BLaER1 (cell line): ENCODE results near the gene ZNF764.
"Not testable (repeated sequence)": the region's sequence is repeated elsewhere in the genome, so short reads cannot be mapped to it uniquely, and the experiment has no call there.

Source experiments
- H3K27ac ChIP-seq: shearing (Covaris generic); formaldehyde crosslinking; 2 replicates; pipeline ENCODE4 v1.8.1; 2022
- H3K27me3 ChIP-seq: shearing (Covaris generic); formaldehyde crosslinking; 2 replicates; pipeline ENCODE4 v1.8.1; 2022
- H3K36me3 ChIP-seq: shearing (Covaris generic); formaldehyde crosslinking; 2 replicates; pipeline ENCODE4 v1.8.1; 2022
- H3K4me1 ChIP-seq: shearing (Covaris generic); formaldehyde crosslinking; 2 replicates; pipeline ENCODE4 v1.8.1; 2022
- H3K4me2 ChIP-seq: shearing (Covaris generic); formaldehyde crosslinking; 2 replicates; pipeline ENCODE4 v1.8.1; 2022
- H3K4me3 ChIP-seq: shearing (Covaris generic); formaldehyde crosslinking; 2 replicates; pipeline ENCODE4 v1.8.1; 2022
- H3K9ac ChIP-seq: shearing (Covaris generic); formaldehyde crosslinking; 2 replicates; pipeline ENCODE4 v1.8.1; 2022
- H3K9me3 ChIP-seq: shearing (Covaris generic); formaldehyde crosslinking; 2 replicates; pipeline ENCODE4 v1.8.1; 2022
- H4K20me1 ChIP-seq: shearing (Covaris generic); formaldehyde crosslinking; 2 replicates; pipeline ENCODE4 v1.8.1; 2022
- Cebpa-rat ChIP-seq: shearing (Covaris generic); IDR thresholded peaks from 2 replicates; pipeline ENCODE4 v1.8.1; 2022

ZNF764 gene

DNA sequence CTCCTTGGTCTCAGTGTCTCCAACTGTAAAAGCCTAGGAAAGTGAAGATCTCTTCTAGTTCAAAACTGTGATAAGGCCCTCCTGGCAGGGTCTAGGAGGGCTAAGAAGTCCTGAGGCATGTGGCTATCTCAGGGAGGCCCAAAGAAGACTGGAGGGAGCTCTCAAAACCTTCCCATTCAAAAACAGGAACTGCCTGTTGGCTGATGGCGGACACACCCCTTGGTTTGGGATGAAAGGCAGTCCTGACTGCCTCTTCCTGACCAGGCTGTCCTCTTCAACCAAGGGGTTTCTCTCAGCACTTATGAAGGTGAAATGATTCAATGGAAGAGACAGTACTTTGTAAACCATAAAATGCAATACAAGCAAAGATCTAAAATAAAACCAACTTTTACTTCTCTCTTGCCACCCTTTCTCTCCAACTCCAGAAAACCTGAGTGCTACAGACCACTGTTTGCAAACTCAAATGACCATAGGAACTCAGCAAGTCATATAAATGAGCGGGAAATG, 4.7 kb downstream of the ZNF764 start:
- H4K20me1 ChIP-seq: peaks cover 29% of the 10 kb centered on the region; the same call in 1 of the 2 replicates
- H3K36me3 ChIP-seq: peaks cover 44% of the 10 kb centered on the region
- TF ChIP-seq Cebpa-rat: no peak
- H3K4me1 ChIP-seq: peaks cover 27% of the 10 kb centered on the region
- peak overlapping the region; percentile 16 for H3K4me2 ChIP-seq
- no peak overlapping the region for H3K4me3 ChIP-seq
- H3K9me3 ChIP-seq: no peaks in the 10 kb centered on the region
- H3K27me3 ChIP-seq: no peaks in the 10 kb centered on the region
- H3K27ac ChIP-seq: no peak overlapping the region
- no peak overlapping the region for H3K9ac ChIP-seq

GRCh38 chr16:30552956-30553355, 5.2 kb downstream of the ZNF764 start:
- Histone ChIP-seq H3K9ac (no peak overlapping the region), H4K20me1 (peaks cover 29% of the 10 kb centered on the region; the same call in 1 of the 2 replicates), H3K36me3 (peaks cover 46% of the 10 kb centered on the region), H3K4me1 (peaks cover 26% of the 10 kb centered on the region), H3K27ac (no peak overlapping the region), H3K4me3 (no peak overlapping the region), H3K27me3 (no peaks in the 10 kb centered on the region), H3K9me3 (no peaks in the 10 kb centered on the region), H3K4me2 (peak overlapping the region; percentile 16; the same call in 1 of the 2 replicates)
- TF ChIP-seq Cebpa-rat: no peak

- Histone ChIP-seq H3K9me3 (no peaks in the 10 kb centered on the region), H3K4me2 (no peak overlapping the region), H3K4me3 (no peak overlapping the region), H3K9ac (no peak overlapping the region), H3K36me3 (peaks cover 49% of the 10 kb centered on the region), H3K27me3 (no peaks in the 10 kb centered on the region), H3K27ac (no peak overlapping the region), H3K4me1 (peaks cover 20% of the 10 kb centered on the region), H4K20me1 (peaks cover 29% of the 10 kb centered on the region; the same call in 1 of the 2 replicates)
- no peak for TF ChIP-seq Cebpa-rat
These were observed 6.4 kb downstream of the ZNF764 start for GRCh38 chr16:30551781-30552180.

DNA sequence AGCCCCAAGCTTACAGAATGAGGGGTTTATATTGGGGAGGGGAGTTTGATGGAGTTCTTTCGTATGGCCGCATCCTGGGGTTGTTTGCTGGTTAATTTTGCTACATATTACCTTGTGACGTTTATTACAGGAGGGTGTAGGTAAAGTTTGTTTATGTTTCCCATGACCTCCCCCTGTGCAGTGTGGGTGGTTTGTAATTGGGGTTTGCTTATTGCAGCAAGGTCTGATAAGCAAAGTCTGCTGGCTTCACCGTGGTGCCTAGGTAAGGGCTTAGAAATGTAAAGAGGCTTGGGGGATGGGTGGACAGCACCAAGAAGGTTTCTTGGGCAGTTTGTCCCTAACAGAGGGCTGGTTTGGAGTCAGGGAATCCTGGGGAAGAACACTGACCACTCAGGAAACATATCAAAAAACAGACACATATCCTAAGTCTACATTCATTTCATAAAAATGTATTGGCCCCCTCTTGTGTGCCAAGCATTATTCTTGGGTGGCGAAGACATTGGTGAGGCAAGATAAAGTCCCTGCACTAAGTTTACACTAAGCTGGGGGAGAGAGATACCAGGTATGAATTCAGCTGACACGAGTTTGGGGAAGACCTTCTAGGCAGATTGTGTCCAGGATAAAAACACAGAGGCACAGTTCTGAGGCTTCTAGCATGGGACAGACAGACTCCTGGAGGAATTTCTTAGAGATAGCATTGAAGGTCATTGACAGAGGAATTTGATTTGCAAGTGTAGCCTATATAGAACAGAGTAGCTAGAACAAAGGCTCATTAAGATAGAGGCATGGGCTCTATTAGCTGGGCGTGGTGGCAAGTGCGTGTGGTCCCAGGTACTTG, 9.5 kb downstream of the ZNF764 start:
- Histone ChIP-seq H3K9me3 (no peaks in the 10 kb centered on the region), H3K9ac (no peak overlapping the region), H3K4me1 (peaks cover 6% of the 10 kb centered on the region), H3K27me3 (no peaks in the 10 kb centered on the region), H4K20me1 (peaks cover 13% of the 10 kb centered on the region; the same call in 1 of the 2 replicates), H3K4me3 (no peak overlapping the region), H3K36me3 (peaks cover 20% of the 10 kb centered on the region), H3K4me2 (no peak overlapping the region), H3K27ac (no peak overlapping the region)
- TF ChIP-seq Cebpa-rat: no peak

DNA sequence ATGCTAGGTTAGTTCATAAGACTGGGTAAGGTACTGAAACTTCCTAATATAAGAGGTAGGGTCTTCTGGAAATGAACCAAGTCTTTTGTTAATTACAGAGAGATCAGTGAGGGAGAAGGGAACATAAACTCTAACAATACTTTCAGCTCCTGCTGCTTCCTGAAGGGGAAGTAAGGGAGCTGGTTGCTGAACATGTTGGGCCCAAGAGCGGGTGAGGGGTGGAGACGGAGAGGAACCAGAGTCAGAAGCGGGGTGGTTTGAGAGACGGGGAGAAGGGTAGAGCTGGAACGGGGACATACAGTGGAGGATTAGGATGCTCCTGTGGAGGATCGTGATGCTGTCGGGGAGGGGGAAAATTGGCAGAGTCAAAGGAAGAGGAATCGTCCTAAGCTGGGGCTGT, 12.1 kb downstream of the ZNF764 start:
- Histone ChIP-seq H3K4me2 (no peak overlapping the region), H3K27ac (no peak overlapping the region), H3K4me3 (no peak overlapping the region), H3K4me1 (no peaks in the 10 kb centered on the region), H3K9ac (no peak overlapping the region), H3K27me3 (no peaks in the 10 kb centered on the region), H3K9me3 (no peaks in the 10 kb centered on the region), H3K36me3 (peaks cover 6% of the 10 kb centered on the region; the same call in 1 of the 2 replicates), H4K20me1 (no peaks in the 10 kb centered on the region)
- no peak for TF ChIP-seq Cebpa-rat

DNA sequence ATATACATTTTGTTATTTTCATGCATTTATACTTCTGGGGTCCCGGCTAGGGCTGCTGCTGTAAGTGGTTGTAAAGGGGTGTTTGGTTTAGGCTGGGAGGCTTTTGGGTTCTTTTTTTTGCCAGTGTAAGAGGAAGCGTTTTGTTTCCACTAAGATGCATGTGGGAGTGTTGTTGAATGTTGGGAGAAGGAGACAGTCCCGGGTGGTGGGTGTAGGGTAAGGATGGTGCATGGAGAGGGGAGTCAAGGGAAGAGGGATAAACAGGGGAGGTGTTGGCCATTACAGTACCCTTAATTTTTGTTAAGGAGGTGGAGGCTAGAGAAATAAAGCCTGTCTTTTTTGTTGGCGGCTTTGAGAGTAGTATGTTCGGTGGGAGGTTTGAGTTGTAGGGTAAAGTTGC, 15.1 kb downstream of the ZNF764 start:
- Histone ChIP-seq H3K9me3 (no peaks in the 10 kb centered on the region), H3K36me3 (peaks cover 4% of the 10 kb centered on the region; the same call in 1 of the 2 replicates), H4K20me1 (no peaks in the 10 kb centered on the region), H3K9ac (no peak overlapping the region), H3K27ac (no peak overlapping the region), H3K4me3 (no peak overlapping the region), H3K4me2 (no peak overlapping the region), H3K27me3 (no peaks in the 10 kb centered on the region), H3K4me1 (no peaks in the 10 kb centered on the region)
- TF ChIP-seq Cebpa-rat: no peak

DNA sequence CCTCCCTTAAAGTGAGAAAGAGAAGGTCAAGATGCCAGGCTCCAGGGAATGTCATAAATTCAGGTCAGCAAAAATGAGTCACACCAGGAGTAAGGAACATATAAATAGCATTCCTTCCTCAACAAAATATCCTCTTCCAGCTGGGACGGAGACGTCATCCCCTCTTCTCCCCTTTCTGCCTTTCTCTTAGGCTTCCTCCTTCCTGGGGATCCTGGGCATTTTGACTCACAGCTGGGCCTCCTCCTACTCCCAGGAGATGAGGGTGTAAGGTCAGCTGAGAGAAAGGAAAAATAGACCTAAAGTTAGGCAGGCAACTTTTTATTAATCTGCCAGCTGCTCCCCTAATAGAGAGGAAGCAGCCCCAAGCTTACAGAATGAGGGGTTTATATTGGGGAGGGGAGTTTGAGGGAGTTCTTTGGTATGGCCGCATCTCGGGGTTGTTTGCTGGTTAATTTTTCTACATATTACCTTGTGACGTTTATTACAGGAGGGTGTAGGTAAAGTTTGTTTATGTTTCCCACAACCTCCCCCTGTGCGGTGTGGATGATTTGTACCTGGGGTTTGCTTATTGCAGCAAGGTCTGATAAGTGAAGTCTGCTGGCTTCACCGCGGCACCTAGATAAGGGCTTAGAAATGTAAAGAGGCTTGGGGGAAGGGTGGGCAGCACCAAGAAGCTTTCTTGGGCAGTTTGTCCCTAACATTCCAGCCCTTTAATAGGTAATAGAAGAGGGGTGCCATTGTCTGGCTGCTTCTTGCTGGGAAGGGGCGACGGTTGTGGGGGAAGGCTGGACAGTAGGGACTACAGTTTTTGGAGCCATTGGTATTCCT, 16.5 kb downstream of the ZNF764 start:
- H3K27me3 ChIP-seq: no peaks in the 10 kb centered on the region
- no peak overlapping the region for H3K4me3 ChIP-seq
- peaks cover 2% of the 10 kb centered on the region for H3K4me1 ChIP-seq
- no peaks in the 10 kb centered on the region for H3K9me3 ChIP-seq
- H3K27ac ChIP-seq: no peak overlapping the region
- no peak overlapping the region for H3K4me2 ChIP-seq
- no peak overlapping the region for H3K9ac ChIP-seq
- no peaks in the 10 kb centered on the region; the same call in 1 of the 2 replicates for H3K36me3 ChIP-seq
- H4K20me1 ChIP-seq: no peaks in the 10 kb centered on the region
- no peak for TF ChIP-seq Cebpa-rat

- not testable (repeated sequence) for H3K4me3 ChIP-seq, H3K36me3 ChIP-seq, H3K4me1 ChIP-seq, H4K20me1 ChIP-seq, H3K27me3 ChIP-seq, H3K9me3 ChIP-seq, H3K27ac ChIP-seq, H3K4me2 ChIP-seq, H3K9ac ChIP-seq
These were observed 17.2 kb downstream of the ZNF764 start for GRCh38 chr16:30540916-30541464.

DNA sequence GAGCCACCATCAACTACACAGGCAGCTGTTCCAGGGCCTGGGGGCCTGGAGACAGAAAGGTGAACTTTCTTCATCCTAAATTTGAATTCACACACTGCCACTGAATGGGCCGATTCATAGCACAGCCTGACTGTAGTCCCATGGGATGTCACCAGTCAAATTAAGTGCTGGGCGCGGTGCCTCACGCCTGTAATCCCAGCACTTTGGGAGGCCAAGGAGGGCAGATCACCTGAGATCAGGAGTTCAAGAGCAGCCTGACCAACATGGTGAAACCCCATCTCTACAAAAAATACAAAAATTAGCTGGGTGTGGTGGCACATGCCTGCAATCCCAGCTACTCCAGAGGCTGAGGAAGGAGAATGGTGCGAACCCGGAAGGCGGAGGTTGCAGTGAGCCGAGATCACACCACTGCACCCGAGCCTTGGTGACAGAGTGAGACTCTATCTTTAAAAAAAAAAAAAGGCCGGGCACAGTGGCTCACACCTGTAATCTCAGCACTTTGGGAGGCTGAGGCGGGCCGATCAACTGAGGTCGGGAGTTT, 18.1 kb downstream of the ZNF764 start:
- not testable (repeated sequence) for H3K4me2 ChIP-seq, H3K27ac ChIP-seq

More for the DNA sequence above, 18.1 kb downstream of the ZNF764 start:
- not testable (repeated sequence) for H3K27me3 ChIP-seq, H3K9ac ChIP-seq, H3K4me3 ChIP-seq, H3K36me3 ChIP-seq, H4K20me1 ChIP-seq, H3K9me3 ChIP-seq
- peaks cover 18% of the 10 kb centered on the region for H3K4me1 ChIP-seq
